Natural killer cell (primary cell): Measurements from ENCODE around the gene BCR. TPM values are rescaled to one million over a fixed set of nuclear protein-coding genes. Genes with fewer than 3 reads are reported as not detected.

ENCODE experiments used
- ATAC-seq, 3 donors: fragments of 150-1000 bp in 2 of 3; fragments of 200-7000 bp in 1 of 3; cut with Tn5 transposase; 1 replicate in 1 of 3; 2 replicates in 2 of 3; pipeline ENCODE4 v1.10.0; 2021; ENCODE audit warnings: mild to moderate bottlenecking in 2 of 3, moderate library complexity in 2 of 3
- DNase-seq, 2 donors: peaks; one replicate each; pipeline versions ENCODE4 v3.0.0 to v3.0.0-alpha.2; 2013 to 2021; ENCODE audit warnings: mixed read lengths in 1 of 2
- H3K27ac ChIP-seq: one replicate; pipeline ENCODE4 v1.5.1; 2013; ENCODE audit warnings: mild to moderate bottlenecking, low read length
- H3K27me3 ChIP-seq: one replicate; pipeline ENCODE4 v1.6.1; 2013; ENCODE audit warnings: low read length; ENCODE audit not compliant: control insufficient read depth, insufficient read depth
- H3K36me3 ChIP-seq: one replicate; pipeline ENCODE4 v1.6.1; 2013; ENCODE audit warnings: low read length; ENCODE audit not compliant: control insufficient read depth, insufficient read depth
- H3K4me1 ChIP-seq: one replicate; pipeline ENCODE4 v1.6.1; 2013; ENCODE audit warnings: low read length; ENCODE audit not compliant: control insufficient read depth, insufficient read depth
- H3K4me3 ChIP-seq: one replicate; pipeline ENCODE4 v1.5.1; 2013; ENCODE audit warnings: low read length
- H3K9me3 ChIP-seq: one replicate; pipeline ENCODE4 v1.6.1; 2013; ENCODE audit warnings: low read length; ENCODE audit not compliant: control insufficient read depth, insufficient read depth
- H3K27ac Mint-ChIP-seq, 2 donors: one replicate each; pipeline ENCODE4 v1.8.0; 2022; ENCODE audit warnings: mild to moderate bottlenecking in 2 of 2, mixed read lengths in 2 of 2, moderate library complexity in 1 of 2
- H3K27me3 Mint-ChIP-seq, 2 donors: one replicate each; pipeline ENCODE4 v1.8.0; 2022; ENCODE audit warnings: low read depth in 2 of 2, mixed read lengths in 2 of 2
- H3K36me3 Mint-ChIP-seq: one replicate; pipeline ENCODE4 v1.8.0; 2022; ENCODE audit warnings: mixed read lengths
- H3K4me1 Mint-ChIP-seq, 2 donors: one replicate each; pipeline ENCODE4 v1.8.0; 2022; ENCODE audit warnings: mixed read lengths in 2 of 2
- H3K4me3 Mint-ChIP-seq: one replicate; pipeline ENCODE4 v1.8.0; 2022; ENCODE audit warnings: mild to moderate bottlenecking, moderate library complexity, mixed read lengths
- H3K9me3 Mint-ChIP-seq, 2 donors: one replicate each; pipeline ENCODE4 v1.8.0; 2022; ENCODE audit warnings: mixed read lengths in 2 of 2
- WGBS: methylation state at CpG from one replicate; pipeline ENCODE4 v1.1.7; 2013; ENCODE audit warnings: missing lambda C conversion rate; ENCODE audit not compliant: insufficient coverage; 5-methylcytosine and 5-hydroxymethylcytosine counted together
- intact Hi-C: fragments of 100-400 bp; cut with micrococcal nuclease; formaldehyde crosslinking; loops from one replicate; pipeline ENCODE4 v1.14.2; 2022
- total RNA-seq, 4 donors: library from RNA; stranded (reverse); fragments of 120-200 nt in 1 of 4; gene quantifications; one replicate each; pipeline versions ENCODE4 v1.2.3 to v1.2.4, GENCODE V29; 2013 to 2022
- TF ChIP-seq, protein P1 (sequence below): fragments of 200-600 bp; IDR thresholded peaks from one replicate; pipeline ENCODE4 v1.8.0; 2022; ENCODE audit warnings: antibody characterized with exemption

BCR gene
- total RNA-seq, 3 donors from 2014 or later (not counting 1 experiment from before 2014, with no cell fraction given), result 166 to 186 (median 167) TPM

- Mint-ChIP-seq H3K4me3 (no peak overlapping the region), H3K36me3 (peaks cover 9% of the 10 kb centered on the region), H3K27ac (no peak overlapping the region), H3K27me3 (no peaks in the 10 kb centered on the region), H3K9me3 (no peaks in the 10 kb centered on the region), H3K4me1 (peaks cover 0 to 5% of the 10 kb centered on the region in 2 donors)
- H3K36me3 ChIP-seq, result peaks cover 35% of the 10 kb centered on the region
- no peaks in the 10 kb centered on the region for H3K4me1 ChIP-seq
- no peak overlapping the region for H3K4me3 ChIP-seq
- H3K9me3 ChIP-seq, result no peaks in the 10 kb centered on the region
- intact Hi-C loops, result no loop called here
- TF ChIP-seq, protein P1, sequence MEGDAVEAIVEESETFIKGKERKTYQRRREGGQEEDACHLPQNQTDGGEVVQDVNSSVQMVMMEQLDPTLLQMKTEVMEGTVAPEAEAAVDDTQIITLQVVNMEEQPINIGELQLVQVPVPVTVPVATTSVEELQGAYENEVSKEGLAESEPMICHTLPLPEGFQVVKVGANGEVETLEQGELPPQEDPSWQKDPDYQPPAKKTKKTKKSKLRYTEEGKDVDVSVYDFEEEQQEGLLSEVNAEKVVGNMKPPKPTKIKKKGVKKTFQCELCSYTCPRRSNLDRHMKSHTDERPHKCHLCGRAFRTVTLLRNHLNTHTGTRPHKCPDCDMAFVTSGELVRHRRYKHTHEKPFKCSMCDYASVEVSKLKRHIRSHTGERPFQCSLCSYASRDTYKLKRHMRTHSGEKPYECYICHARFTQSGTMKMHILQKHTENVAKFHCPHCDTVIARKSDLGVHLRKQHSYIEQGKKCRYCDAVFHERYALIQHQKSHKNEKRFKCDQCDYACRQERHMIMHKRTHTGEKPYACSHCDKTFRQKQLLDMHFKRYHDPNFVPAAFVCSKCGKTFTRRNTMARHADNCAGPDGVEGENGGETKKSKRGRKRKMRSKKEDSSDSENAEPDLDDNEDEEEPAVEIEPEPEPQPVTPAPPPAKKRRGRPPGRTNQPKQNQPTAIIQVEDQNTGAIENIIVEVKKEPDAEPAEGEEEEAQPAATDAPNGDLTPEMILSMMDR, result no peak
- no peaks in the 10 kb centered on the region for H3K27me3 ChIP-seq
- ATAC-seq, result no peak
- 89% methylated on average over 21 of the region's 21 CpGs for WGBS
- no peak overlapping the region for H3K27ac ChIP-seq
- DNase-seq, result no peak
Measured at GRCh38 chr22:23302171-23303002, 122.1 kb downstream of the BCR start.

DNA sequence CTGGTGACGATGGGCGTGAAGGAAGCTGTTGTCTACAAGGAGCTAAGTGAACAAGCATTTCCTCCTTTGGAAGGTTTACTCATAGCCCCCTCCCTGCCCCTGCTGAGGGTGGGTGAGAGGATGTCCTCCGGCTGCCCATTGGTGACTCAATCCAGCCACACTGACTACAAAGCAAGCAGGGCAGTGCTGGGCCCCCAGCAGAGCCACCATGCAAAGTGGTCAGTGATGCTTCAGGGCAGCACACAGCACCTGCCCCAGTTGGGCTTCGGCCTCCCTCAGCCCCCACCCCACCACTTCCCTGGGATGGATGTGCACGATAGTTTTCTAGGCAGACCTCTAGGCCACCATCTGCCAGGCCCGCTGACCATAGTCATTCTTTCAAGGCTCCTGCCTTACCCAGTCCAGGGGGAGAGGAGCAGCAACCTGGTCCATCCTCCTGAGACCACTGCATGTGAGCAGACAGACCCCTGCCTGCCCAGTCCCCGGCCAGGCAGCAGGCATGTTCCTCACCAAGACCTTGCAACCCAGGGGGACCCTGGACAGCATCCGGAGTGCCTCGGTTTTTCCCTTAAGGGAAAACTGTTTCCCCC lies 125.1 kb downstream of the BCR start:
- H3K4me3 ChIP-seq, result no peak overlapping the region
- no peak overlapping the region for H3K4me3 Mint-ChIP-seq
- no peak for DNase-seq
- no peaks in the 10 kb centered on the region for H3K9me3 ChIP-seq
- no peaks in the 10 kb centered on the region for H3K27me3 ChIP-seq
- H3K27ac Mint-ChIP-seq, result no peak overlapping the region
- H3K4me1 Mint-ChIP-seq, result peaks cover 0 to 5% of the 10 kb centered on the region in 2 donors
- H3K27me3 Mint-ChIP-seq, result no peaks in the 10 kb centered on the region
- TF ChIP-seq, protein P1, result no peak
- no peaks in the 10 kb centered on the region for H3K4me1 ChIP-seq
- 97% methylated on average over 9 of the region's 9 CpGs for WGBS
- intact Hi-C loops, result no loop called here
- peaks cover 9% of the 10 kb centered on the region for H3K36me3 Mint-ChIP-seq
- no peak for ATAC-seq
- no peak overlapping the region for H3K27ac ChIP-seq
- peaks cover 20% of the 10 kb centered on the region for H3K36me3 ChIP-seq
- H3K9me3 Mint-ChIP-seq, result no peaks in the 10 kb centered on the region

- TF ChIP-seq, protein P1, result no peak
- Histone ChIP-seq H3K27ac (no peak overlapping the region), H3K4me1 (no peaks in the 10 kb centered on the region), H3K9me3 (no peaks in the 10 kb centered on the region), H3K27me3 (no peaks in the 10 kb centered on the region), H3K36me3 (peaks cover 20% of the 10 kb centered on the region), H3K4me3 (no peak overlapping the region)
- Mint-ChIP-seq H3K27ac (no peak overlapping the region), H3K9me3 (no peaks in the 10 kb centered on the region), H3K4me3 (no peak overlapping the region), H3K27me3 (no peaks in the 10 kb centered on the region), H3K4me1 (peaks cover 0 to 5% of the 10 kb centered on the region in 2 donors), H3K36me3 (peaks cover 9% of the 10 kb centered on the region)
- WGBS, result 95% methylated on average over 11 of the region's 11 CpGs
- ATAC-seq, result no peak
- DNase-seq, result no peak
- intact Hi-C loops, result no loop called here
Measured at GRCh38 chr22:23305922-23306374, 125.6 kb downstream of the BCR start.
